Fibroblast of pulmonary artery (primary cell): ENCODE data around the gene EEPD1.

ENCODE experiments used
- DNase-seq: peaks from one replicate; pipeline ENCODE4 v3.0.0-alpha.2; 2010; ENCODE audit warnings: low read depth
- H3K4me3 ChIP-seq: replicated peaks from 2 replicates; pipeline ENCODE4 v1.5.1; 2011; ENCODE audit warnings: low read depth, mild to moderate bottlenecking, control low read depth, low read length, moderate library complexity
- TF ChIP-seq, protein P1 (sequence below): IDR thresholded peaks from 2 replicates; pipeline ENCODE4 v1.5.1; 2011; ENCODE audit warnings: mild to moderate bottlenecking, control low read depth, low read length, inconsistent platforms; ENCODE audit errors: missing control alignments

Gene EEPD1

DNA sequence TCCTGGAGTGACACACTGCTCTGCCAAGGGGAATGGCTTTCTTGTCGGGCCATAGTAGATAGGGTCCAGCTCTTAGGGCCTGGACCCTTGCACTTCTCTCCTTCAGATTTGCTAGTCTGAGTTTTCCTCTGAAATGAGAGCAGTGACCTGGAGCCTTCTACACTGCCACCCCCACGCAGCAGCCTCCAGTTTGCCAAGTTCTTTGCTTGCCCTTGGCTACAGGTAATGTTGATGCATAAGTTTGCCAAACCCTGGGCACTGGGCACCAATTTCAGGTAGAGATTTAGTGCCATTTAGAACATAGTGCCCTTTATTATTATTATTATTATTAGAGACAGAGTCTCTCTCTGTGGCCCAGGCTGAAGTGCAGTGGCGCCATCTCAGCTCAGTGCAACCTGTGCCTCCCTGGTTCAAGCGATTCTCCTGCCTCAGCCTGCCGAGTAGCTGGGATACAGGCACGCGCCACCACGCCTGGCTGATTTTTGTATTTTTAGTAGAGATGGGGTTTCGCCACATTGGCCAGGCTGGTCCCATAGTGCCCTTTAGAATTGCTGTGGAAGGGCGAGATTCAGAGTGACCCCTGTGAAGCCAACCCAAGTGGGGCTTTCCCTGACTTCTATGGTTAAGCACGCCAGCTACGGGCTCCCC, 14.5 kb downstream of the EEPD1 start:
- no peak overlapping the region for H3K4me3 ChIP-seq
- DNase-seq = no peak

DNA sequence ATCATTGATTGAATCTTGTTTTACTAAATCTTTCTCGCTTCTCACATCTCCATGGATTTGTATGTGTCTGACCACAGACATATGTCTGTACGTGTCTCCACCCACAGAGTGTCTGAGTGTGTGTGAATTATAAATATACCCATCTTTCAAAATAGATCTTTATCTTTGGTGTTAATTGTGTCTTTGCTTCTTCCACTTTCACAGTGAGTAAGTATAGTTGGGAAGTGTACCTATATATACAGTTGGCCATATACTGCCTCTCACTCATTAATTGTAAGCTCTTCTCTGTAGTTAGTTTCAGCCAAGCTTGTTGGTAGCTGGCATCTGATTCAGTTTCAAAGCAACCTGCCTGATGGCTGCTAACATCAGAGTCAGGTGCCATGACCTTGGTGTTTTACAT, 18.4 kb downstream of the EEPD1 start:
- no peak for DNase-seq
- TF ChIP-seq, protein P1, sequence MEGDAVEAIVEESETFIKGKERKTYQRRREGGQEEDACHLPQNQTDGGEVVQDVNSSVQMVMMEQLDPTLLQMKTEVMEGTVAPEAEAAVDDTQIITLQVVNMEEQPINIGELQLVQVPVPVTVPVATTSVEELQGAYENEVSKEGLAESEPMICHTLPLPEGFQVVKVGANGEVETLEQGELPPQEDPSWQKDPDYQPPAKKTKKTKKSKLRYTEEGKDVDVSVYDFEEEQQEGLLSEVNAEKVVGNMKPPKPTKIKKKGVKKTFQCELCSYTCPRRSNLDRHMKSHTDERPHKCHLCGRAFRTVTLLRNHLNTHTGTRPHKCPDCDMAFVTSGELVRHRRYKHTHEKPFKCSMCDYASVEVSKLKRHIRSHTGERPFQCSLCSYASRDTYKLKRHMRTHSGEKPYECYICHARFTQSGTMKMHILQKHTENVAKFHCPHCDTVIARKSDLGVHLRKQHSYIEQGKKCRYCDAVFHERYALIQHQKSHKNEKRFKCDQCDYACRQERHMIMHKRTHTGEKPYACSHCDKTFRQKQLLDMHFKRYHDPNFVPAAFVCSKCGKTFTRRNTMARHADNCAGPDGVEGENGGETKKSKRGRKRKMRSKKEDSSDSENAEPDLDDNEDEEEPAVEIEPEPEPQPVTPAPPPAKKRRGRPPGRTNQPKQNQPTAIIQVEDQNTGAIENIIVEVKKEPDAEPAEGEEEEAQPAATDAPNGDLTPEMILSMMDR = no peak
- H3K4me3 ChIP-seq = no peak overlapping the region

More for the DNA sequence above, 14.5 kb downstream of the EEPD1 start:
- TF ChIP-seq, protein P1 = no peak

DNA sequence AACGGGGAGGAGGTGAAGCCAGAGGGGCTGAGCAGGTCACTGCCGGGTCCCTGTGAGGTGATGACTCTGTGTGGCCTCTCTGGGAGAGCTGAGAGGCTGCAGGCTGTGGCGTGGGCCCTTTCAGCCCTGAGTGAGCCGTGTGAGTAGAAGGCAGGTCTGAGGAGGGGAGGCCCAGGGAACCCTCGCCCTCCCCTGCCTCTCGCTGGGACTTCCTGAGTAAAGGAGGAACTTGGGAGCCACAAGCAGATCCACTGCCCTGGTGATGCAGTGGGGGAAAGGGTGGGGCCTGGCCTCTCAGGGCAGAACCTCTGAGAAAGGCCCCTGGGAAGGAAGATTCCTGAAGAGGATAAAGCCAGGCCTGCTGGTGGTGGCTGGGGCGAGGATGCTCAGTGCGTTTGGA, 22.8 kb downstream of the EEPD1 start:
- no peak for DNase-seq
- H3K4me3 ChIP-seq = no peak overlapping the region
- TF ChIP-seq, protein P1 = no peak

DNA sequence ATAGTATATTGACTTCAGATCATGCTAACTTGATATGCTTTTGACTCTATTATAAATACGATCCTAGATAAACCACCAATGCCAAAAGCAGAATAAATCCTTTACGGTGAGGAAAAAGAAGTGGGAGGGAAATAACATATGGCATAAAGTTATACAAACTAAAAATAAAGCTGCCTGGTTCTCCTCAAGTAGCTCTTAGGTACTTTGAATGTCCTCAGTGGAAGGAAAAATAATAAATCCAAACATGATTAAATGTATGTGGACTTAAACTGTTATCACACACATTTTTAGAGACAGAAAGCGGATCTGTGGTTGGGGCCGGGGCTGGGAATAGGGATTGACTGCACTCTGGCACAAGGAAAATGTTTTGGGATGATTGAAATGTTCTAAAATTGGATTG, 23.6 kb downstream of the EEPD1 start:
- H3K4me3 ChIP-seq = no peak overlapping the region
- TF ChIP-seq, protein P1 = no peak
- no peak for DNase-seq

DNA sequence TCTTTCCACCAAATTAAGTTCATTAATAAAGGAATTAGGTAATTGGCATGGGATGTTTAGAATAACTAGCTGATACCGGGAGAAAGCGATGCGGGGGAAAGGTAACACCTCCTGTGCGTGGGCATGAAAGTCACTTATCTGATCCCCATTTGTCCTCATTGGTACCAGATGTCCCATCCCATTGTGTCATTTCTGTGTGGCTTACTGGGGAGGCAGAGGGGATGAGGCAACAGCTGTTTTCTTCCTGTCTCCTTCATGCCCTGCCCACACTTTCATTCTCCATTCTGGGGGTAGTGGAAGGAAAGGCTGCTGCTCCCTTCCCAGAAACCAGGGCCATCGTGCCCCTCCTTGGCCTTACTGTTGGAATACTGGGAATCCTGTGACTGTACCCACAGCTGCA, 27.1 kb downstream of the EEPD1 start:
- no peak for DNase-seq
- no peak overlapping the region for H3K4me3 ChIP-seq
- TF ChIP-seq, protein P1 = no peak

DNA sequence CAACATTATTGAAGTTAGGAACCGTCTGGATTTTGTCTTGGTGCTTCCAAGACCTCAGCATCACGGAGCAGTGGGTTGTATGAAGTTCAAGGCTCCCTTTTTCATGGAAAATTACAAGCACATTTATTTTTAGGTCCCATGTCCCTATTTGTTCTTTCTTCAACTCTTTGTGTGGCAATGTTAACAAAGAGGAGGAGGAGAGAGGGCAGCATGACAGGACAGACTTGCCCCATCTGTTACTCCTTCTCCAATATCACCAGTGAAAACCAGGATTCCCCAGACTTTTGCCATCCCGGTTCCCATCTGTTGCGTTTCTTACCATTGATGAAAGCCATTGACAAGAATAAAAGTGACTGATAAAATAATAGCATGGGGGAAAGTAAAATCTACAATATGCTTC, 28.6 kb downstream of the EEPD1 start:
- DNase-seq = no peak

More for the DNA sequence above, 28.6 kb downstream of the EEPD1 start:
- TF ChIP-seq, protein P1 = no peak
- H3K4me3 ChIP-seq = no peak overlapping the region
